ENCODE results near the gene MS4A7. TPM values are rescaled to one million over a fixed set of nuclear protein-coding genes. Genes with fewer than 3 reads are reported as not detected.

Gene MS4A7
- total and polyA plus RNA-seq, 7 donors: 1.0 to 5.4 (median 3.8) TPM

GRCh38 chr11:60338053-60338452 is 40.3 kb upstream of the MS4A7 start:
- no peak overlapping the region for H3K27ac ChIP-seq
- DNase-seq (no peak), ATAC-seq (no peak)
- WGBS, 3 donors: 70 to 75% (median 73%) methylated on average over 2 of the region's 2 CpGs
- no peaks in the 10 kb centered on the region for H3K36me3 ChIP-seq (ENCODE audit: insufficient read depth in 1 of 2, low read depth in 1 of 2)
- TF ChIP-seq CTCF (IDR thresholded peaks at IDR 0.05): no peak
- no peaks in the 10 kb centered on the region for H3K9me3 ChIP-seq
- intact Hi-C loops (cut with DNase I): no loop called here
- H3K4me3 ChIP-seq: no peak overlapping the region
- H3K27me3 ChIP-seq (ENCODE audit: insufficient read depth in 3 of 3, low read length in 2 of 3): no peaks in the 10 kb centered on the region
- no peaks in the 10 kb centered on the region for H3K4me1 ChIP-seq

- TF ChIP-seq CTCF (IDR thresholded peaks at IDR 0.05): no peak
Measured at GRCh38 chr11:60339356-60339755, 39.0 kb upstream of the MS4A7 start.

GRCh38 chr11:60343094-60343704 is 35.1 kb upstream of the MS4A7 start:
- H3K4me3 ChIP-seq: no peak overlapping the region
- no peaks in the 10 kb centered on the region for H3K27me3 ChIP-seq (ENCODE audit: insufficient read depth in 3 of 3, low read length in 2 of 3)
- intact Hi-C loops (cut with DNase I): no loop called here
- H3K36me3 ChIP-seq (ENCODE audit: insufficient read depth in 1 of 2, low read depth in 1 of 2): no peaks in the 10 kb centered on the region
- WGBS, 3 donors: 74 to 78% (median 75%) methylated on average over 10 of the region's 10 CpGs
- no peak overlapping the region for H3K27ac ChIP-seq
- H3K9me3 ChIP-seq: no peaks in the 10 kb centered on the region
- TF ChIP-seq CTCF (IDR thresholded peaks at IDR 0.05): peak; percentile 26
- no peak for DNase-seq
- no peaks in the 10 kb centered on the region for H3K4me1 ChIP-seq
- no peak for ATAC-seq

More at GRCh38 chr11:60339356-60339755, 39.0 kb upstream of the MS4A7 start:
- H3K36me3 ChIP-seq (ENCODE audit: insufficient read depth in 1 of 2, low read depth in 1 of 2): no peaks in the 10 kb centered on the region
- H3K4me1 ChIP-seq: no peaks in the 10 kb centered on the region
- WGBS, 3 donors: 50 to 57% (median 50%) methylated on average over 3 of the region's 3 CpGs
- ATAC-seq (no peak), DNase-seq (no peak)
- intact Hi-C loops (cut with DNase I): no loop called here
- no peak overlapping the region for H3K27ac ChIP-seq
- no peaks in the 10 kb centered on the region for H3K27me3 ChIP-seq (ENCODE audit: insufficient read depth in 3 of 3, low read length in 2 of 3)
- H3K4me3 ChIP-seq: no peak overlapping the region
- H3K9me3 ChIP-seq: no peaks in the 10 kb centered on the region

GRCh38 chr11:60344146-60344545 is 34.2 kb upstream of the MS4A7 start:
- Histone ChIP-seq H3K27me3 (ENCODE audit: insufficient read depth in 3 of 3, low read length in 2 of 3) (no peaks in the 10 kb centered on the region), H3K27ac (no peak overlapping the region), H3K4me3 (no peak overlapping the region), H3K9me3 (no peaks in the 10 kb centered on the region), H3K4me1 (no peaks in the 10 kb centered on the region), H3K36me3 (ENCODE audit: insufficient read depth in 1 of 2, low read depth in 1 of 2) (no peaks in the 10 kb centered on the region)
- ATAC-seq: no peak
- DNase-seq: no peak
- TF ChIP-seq CTCF (IDR thresholded peaks at IDR 0.05): no peak
- intact Hi-C loops (cut with DNase I): no loop called here
- 65 to 75% (median 72%) methylated on average over 2 of the region's 2 CpGs for WGBS, 3 donors

GRCh38 chr11:60345489-60345888 is 32.8 kb upstream of the MS4A7 start:
- DNase-seq: no peak
- Histone ChIP-seq H3K27ac (no peak overlapping the region), H3K27me3 (ENCODE audit: insufficient read depth in 3 of 3, low read length in 2 of 3) (no peaks in the 10 kb centered on the region), H3K4me3 (no peak overlapping the region), H3K9me3 (no peaks in the 10 kb centered on the region), H3K36me3 (ENCODE audit: insufficient read depth in 1 of 2, low read depth in 1 of 2) (no peaks in the 10 kb centered on the region), H3K4me1 (no peaks in the 10 kb centered on the region)
- TF ChIP-seq CTCF (IDR thresholded peaks at IDR 0.05): peak; percentile 8
- intact Hi-C loops (cut with DNase I): no loop called here
- no peak for ATAC-seq
